DOHH2 (cell line): ENCODE results near the gene ITPK1.

Experiments used
- EZH2phosphoT487 ChIP-seq: fragments of 200-600 bp; sonication (generic); IDR thresholded peaks from 2 replicates; pipeline ENCODE4 v1.6.1; 2017; ENCODE audit warnings: borderline replicate concordance, mild to moderate bottlenecking, antibody characterized with exemption, low read length, moderate library complexity, mixed read lengths
- TF ChIP-seq, protein P1 (sequence below): fragments of 200-600 bp; sonication (generic); IDR thresholded peaks from one replicate; pipeline ENCODE4 v1.5.1; 2014; ENCODE audit warnings: antibody characterized with exemption, mild to moderate bottlenecking, low read depth, low read length; ENCODE audit not compliant: poor library complexity, severe bottlenecking

GRCh38 chr14:92898566-92899131 lies 217.1 kb downstream of the ITPK1 start:
- no peak for TF ChIP-seq EZH2phosphoT487
- TF ChIP-seq, protein P1, sequence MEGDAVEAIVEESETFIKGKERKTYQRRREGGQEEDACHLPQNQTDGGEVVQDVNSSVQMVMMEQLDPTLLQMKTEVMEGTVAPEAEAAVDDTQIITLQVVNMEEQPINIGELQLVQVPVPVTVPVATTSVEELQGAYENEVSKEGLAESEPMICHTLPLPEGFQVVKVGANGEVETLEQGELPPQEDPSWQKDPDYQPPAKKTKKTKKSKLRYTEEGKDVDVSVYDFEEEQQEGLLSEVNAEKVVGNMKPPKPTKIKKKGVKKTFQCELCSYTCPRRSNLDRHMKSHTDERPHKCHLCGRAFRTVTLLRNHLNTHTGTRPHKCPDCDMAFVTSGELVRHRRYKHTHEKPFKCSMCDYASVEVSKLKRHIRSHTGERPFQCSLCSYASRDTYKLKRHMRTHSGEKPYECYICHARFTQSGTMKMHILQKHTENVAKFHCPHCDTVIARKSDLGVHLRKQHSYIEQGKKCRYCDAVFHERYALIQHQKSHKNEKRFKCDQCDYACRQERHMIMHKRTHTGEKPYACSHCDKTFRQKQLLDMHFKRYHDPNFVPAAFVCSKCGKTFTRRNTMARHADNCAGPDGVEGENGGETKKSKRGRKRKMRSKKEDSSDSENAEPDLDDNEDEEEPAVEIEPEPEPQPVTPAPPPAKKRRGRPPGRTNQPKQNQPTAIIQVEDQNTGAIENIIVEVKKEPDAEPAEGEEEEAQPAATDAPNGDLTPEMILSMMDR, result no peak
